ENCODE data around the gene ZSCAN23.
"Not testable (repeated sequence)": the region's sequence is repeated elsewhere in the genome, so short reads cannot be mapped to it uniquely, and the experiment has no call there.

Gene ZSCAN23

GRCh38 chr6:28436404-28436803, 6.9 kb downstream of the ZSCAN23 start:
- DNase-seq: no peak

DNA sequence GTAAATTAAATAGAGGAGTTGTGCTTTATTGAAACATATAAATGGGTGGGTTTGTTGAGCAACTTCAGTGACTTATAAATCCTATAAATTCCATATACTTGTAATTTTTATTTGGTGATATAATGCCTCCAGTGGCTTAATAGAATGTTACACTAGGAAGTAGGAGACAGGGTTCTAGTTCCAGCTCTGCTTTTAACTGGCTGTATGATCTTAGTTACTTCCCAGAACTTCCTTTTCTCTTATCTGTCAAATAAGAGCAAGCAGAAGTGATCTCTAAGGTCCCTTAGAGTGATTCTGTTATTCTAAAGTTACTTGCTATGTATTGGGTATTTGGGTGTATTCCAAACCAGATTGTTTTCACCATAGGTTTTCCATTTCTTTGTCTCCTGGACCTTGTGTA, 10.2 kb downstream of the ZSCAN23 start:
- no peak for DNase-seq

DNA sequence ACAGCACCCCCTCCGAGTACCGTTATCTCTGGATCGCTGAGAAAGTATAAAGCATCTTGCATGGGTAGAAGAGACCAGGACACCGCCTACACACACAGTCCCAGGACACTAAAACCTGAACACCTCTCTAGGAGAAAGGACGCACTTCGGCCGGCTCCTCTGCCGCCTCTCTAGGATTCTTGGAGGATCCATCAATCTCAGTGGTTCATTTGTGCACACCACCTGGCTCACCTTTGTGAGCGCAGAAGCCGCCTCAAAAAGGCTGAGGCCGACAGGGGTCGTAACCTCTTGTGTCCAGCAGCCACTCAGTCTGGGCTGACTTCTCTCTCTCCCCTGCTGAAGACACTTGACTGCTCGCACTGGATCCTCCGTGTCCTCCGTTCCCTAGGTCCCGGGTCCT, 13.5 kb downstream of the ZSCAN23 start:
- DNase-seq: no peak

- no peak for DNase-seq
These were observed 17.2 kb downstream of the ZSCAN23 start for GRCh38 chr6:28425944-28426541.

DNA sequence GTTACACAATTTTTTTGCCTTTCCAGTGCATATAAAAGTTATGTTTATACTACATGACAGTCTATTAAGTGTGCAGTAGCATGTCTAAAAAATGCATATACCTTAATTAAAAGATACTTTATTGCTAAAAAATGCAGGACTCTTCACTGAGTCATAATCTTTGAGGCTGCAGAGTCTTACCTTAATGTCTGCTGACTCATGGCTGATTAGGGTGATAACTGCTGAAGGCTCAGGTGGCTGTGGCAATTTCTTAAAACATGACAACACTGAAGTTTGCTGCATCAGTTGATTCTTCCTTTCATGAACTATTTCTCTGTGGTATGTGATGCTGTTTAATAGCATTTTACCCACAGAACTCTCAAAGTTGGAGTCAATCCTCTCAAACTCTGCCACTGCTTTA, 19.1 kb downstream of the ZSCAN23 start:
- no peak for DNase-seq

DNA sequence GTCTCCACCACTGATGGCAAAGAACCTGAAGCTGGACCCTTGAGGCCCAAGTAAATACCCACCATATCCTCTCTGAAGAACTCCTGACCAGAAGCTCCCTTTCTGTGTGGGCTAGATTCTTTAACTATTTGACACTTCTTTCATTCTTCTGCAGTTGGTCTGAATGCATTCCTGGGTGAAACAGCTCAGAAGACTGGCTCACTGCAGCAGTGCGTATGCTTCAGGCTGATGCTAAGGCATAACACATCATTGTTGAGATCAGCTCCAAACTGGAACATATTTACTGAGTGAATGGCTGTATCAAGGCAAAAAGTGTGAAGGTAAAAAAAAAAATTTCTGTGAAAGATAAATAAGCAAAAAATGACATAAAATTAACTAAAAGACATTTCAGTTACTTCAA, 19.7 kb downstream of the ZSCAN23 start:
- DNase-seq: no peak

DNA sequence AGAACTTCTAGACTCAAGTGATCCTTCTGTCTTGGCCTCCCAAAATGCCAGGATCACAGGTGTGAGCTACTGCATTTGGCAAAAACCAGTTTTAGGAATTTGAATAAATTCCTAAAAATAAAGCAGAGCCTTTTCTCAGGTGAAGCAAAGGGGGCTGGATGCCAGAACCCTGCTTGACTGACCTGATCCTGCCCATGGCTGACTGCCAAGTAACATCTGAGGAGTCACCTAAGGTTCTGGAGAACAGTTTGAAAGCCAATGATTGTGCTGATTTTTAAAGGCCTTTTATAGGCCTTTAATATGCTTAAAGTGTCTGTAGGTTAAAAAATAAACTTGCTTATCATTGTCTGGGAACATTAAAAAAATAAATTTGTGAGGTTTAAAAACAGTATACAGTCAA, 29.6 kb downstream of the ZSCAN23 start:
- DNase-seq: no peak

DNA sequence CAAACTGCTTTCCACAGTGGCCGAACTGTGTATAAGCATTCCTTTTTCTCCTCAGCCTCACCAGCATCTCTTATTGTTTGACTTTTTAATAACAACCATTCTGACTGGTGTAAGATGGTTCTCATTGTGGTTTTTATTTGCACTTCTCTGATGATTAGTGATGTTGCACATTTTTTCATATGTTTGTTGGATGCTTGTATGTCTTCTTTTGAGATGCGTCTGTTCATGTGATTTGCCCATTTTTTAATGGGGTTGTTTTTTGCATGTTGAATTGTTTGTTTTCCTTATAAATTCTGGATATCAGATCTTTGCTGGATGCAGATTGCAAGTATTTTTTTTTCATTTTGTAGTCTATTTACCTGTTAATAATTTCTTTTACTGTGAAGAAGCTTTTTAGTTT, 32.5 kb downstream of the ZSCAN23 start:
- DNase-seq: no peak

GRCh38 chr6:28408076-28408802, 35.1 kb downstream of the ZSCAN23 start:
- no peak for DNase-seq

GRCh38 chr6:28407401-28407800, 35.9 kb downstream of the ZSCAN23 start:
- no peak for DNase-seq

- not testable (repeated sequence) for DNase-seq
These were observed 39.4 kb downstream of the ZSCAN23 start for GRCh38 chr6:28403923-28404322.

DNA sequence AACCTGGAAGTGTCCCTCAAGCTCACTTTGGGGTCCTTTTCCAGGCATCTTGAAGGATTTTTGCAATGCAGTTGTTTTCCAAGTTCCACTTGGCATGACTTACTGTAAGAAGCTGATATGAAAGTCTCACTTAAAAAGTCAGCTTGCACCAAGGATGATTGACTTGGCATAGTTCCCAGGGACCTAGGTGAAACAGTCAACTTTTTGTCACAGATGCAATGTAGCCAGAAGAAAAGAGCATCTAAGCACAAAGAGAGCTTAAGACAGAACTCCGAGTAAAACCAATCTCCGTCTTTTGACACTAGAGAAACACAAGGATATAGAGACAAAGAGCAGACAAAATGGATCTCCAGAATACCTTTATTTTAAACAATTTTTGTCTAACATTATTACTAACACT, 41.1 kb downstream of the ZSCAN23 start:
- DNase-seq: no peak

GRCh38 chr6:28401172-28401571, 42.1 kb downstream of the ZSCAN23 start:
- no peak for DNase-seq

DNA sequence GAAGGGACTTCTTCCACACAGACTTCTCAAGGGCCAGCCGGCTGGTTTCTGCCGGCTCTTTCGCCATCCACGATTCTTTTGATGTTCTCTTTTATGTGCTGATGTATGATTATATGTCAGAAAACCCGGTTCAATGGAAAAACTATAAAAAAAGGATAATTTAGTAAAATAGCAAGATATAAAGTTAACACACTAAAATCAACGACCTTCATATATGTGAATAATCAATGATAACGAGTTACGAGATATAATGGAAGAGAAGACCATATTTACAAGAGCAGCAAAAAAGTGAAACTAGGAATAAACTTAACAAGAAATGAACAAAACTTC, 43.2 kb downstream of the ZSCAN23 start:
- no peak for DNase-seq

GRCh38 chr6:28399350-28400121, 43.8 kb downstream of the ZSCAN23 start, which contains the start of gene ZSCAN12:
Gene ZSCAN12 (minus strand): TSS chr6:28399747. CDS start chr6:28398405, 1,342 bp downstream.
- DNase-seq: peak; percentile 86

DNA sequence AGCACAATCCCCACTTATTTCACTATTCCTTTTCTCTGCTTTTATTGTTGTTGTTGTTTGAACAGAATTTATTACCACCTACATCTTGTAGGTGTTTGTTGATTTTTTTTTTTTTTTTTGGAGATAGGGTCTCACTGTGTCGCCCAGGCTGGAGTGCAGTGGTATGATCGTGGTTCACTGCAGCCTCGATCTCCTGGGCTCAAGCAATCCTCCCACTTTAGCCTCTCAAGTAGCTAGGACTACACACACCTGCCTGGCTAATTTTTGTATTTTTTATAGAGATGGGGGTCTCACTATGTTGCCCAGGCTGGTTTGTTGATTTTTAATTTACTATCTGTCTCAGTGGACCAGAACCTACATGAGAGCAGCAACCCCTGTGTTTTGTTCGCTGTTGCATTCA, 47.4 kb downstream of the ZSCAN23 start:
- DNase-seq: no peak

DNA sequence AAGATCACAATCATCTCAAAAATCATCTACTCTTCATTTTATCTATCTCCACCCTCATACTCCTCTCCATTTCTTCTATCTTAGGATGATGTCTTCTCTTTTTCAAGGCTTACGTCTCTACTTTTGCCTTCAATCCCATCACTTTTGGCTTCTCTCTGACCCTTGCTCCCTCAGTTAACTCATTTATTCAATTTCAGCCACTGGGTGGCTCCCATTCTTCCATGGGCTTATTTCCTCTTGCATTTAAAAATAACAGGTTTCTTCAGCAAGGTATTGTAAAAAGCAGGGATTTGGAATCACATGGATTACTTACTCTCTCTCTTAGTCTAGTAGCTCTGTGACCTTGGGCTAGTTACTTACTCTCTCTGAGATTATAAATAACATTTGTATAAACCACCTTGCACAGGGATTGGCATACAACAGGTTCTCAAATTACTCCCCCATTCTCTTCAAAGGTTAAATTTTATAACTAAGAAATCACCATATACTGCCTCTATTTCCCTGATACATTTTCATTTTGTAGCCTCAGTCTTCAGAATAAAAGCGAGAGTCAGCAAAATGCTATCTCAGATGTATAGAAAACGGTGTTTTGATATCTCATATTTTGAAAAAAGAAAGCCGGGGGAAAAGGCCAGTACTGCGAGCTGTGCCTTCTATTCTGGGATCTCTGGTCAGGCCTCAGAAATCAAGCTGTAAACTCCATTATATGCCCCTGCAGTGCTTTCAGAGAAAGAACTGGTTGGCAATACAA, 49.2 kb downstream of the ZSCAN23 start:
- no peak for DNase-seq

DNA sequence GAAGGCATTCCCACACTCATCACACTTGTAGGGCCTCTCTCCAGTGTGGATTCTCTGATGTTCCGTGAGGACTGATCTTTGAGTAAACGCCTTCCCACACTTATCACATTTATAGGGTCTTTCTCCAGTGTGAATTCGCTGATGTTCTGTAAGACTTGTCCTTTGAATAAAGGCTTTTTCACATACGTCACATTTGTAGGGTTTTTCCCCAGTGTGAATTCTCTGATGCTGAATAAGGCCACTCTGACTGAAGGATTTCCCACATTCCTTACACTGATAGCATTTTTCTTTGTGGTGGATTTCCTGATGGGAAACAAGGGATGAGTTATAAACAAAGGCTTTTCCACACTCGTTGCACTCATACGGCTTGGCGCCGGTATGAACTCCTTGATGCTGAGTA, 52.6 kb downstream of the ZSCAN23 start:
- DNase-seq: no peak

GRCh38 chr6:28384143-28384533, 59.2 kb downstream of the ZSCAN23 start:
- DNase-seq: no peak

DNA sequence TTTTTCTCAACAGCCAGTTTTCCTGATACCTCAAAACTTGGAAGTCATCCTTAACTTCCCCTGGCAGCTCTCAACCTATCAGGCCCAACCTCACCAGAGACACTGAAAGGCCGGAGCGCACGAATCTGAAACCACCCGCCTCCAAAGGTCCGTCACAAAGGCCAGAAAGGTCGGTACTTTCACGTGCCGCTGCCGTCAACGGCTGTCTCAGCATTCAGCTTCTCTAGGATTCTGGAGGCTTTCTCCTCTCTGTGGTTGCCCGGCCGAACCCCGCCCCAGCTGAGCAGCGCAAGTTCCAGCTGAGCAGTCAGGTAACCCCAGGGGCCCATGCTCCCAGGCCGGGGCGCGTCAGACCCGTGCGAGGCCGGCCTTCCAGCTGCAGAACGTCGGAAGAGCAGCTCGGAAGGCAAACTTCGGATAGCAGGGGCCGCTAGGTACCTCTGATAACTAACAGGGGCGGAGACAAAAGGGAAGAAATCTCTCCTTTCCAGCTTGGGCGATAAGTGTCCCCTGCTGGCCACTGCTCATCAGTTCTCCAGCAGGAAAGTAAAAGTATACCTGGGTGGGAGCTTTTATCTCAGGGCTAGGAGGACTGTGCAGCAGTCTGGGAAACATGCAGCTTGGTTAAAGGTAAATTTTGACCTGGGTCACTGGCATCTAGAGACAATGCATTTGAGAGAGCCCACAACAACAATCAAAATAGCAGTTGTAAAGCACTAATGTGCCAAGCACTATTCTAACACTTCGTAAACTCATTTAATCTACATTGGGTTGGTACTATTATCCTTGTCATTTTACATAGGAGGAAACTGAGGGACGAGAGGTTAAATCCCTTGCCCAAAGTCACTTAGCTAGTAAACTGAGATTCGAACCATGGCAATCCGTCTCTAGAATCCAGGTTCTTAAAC, 59.8 kb downstream of the ZSCAN23 start:
- peak; percentile 57 for DNase-seq

Data from midbrain (tissue), 1 donor.